Endodermal cell (in vitro differentiated cells): ENCODE data around the gene ZBTB25. TPM values are rescaled to one million over a fixed set of nuclear protein-coding genes. Genes with fewer than 3 reads are reported as not detected.

Source experiments
- DNase-seq: peaks from one replicate; pipeline ENCODE4 v3.0.0-alpha.2; 2017
- H3K27ac ChIP-seq: 2 replicates; pipeline ENCODE4 v1.5.1; 2013; ENCODE audit warnings: mild to moderate bottlenecking, low read depth, low read length, moderate library complexity
- H3K27me3 ChIP-seq: 2 replicates; pipeline ENCODE4 v1.6.1; 2013; ENCODE audit warnings: mild to moderate bottlenecking, low read length, moderate library complexity; ENCODE audit not compliant: insufficient read depth, control insufficient read depth, poor library complexity, severe bottlenecking
- H3K36me3 ChIP-seq: 2 replicates; pipeline ENCODE4 v1.7.0; 2013; ENCODE audit warnings: mild to moderate bottlenecking, low read length, moderate library complexity; ENCODE audit not compliant: control insufficient read depth, insufficient read depth
- H3K4me1 ChIP-seq: one replicate; pipeline ENCODE4 v1.7.0; 2013; ENCODE audit warnings: low read length; ENCODE audit not compliant: control insufficient read depth, insufficient read depth
- H3K4me3 ChIP-seq: 2 replicates; pipeline ENCODE4 v1.5.1; 2013; ENCODE audit warnings: mild to moderate bottlenecking, low read length, moderate library complexity
- H3K9ac ChIP-seq: 2 replicates; pipeline ENCODE4 v1.6.1; 2013; ENCODE audit warnings: mild to moderate bottlenecking, low read length, moderate library complexity; ENCODE audit not compliant: poor library complexity, severe bottlenecking; ENCODE audit errors: extremely low read depth
- H3K9me3 ChIP-seq: 2 replicates; pipeline ENCODE4 v1.6.1; 2013; ENCODE audit warnings: mild to moderate bottlenecking, low read length, moderate library complexity; ENCODE audit not compliant: control insufficient read depth
- H3K27ac Mint-ChIP-seq: 2 replicates; pipeline ENCODE4 v1.8.0; 2020; ENCODE audit warnings: mixed read lengths
- H3K27me3 Mint-ChIP-seq: 2 replicates; pipeline ENCODE4 v1.8.0; 2021; ENCODE audit warnings: mild to moderate bottlenecking, mixed read lengths; ENCODE audit not compliant: insufficient read depth
- H3K36me3 Mint-ChIP-seq: 2 replicates; pipeline ENCODE4 v1.8.0; 2020; ENCODE audit warnings: low read depth, mixed read lengths
- H3K4me1 Mint-ChIP-seq: 2 replicates; pipeline ENCODE4 v1.8.0; 2020; ENCODE audit warnings: mixed read lengths
- H3K4me3 Mint-ChIP-seq: 2 replicates; pipeline ENCODE4 v1.8.0; 2020; ENCODE audit warnings: mild to moderate bottlenecking, moderate library complexity, mixed read lengths
- H3K9me3 Mint-ChIP-seq: 2 replicates; pipeline ENCODE4 v1.8.0; 2020; ENCODE audit warnings: mild to moderate bottlenecking, mixed read lengths
- CTCF ChIP-seq: fragments of 200-600 bp; sonication (generic); conservative IDR thresholded peaks from 2 replicates; pipeline ENCODE4 v1.5.0; 2021; ENCODE audit warnings: antibody characterized with exemption, mild to moderate bottlenecking
- WGBS, 2 experiments: methylation state at CpG; one replicate each; pipeline versions ENCODE4 v1.1.5 to v1.1.7; 2013; ENCODE audit warnings: missing lambda C conversion rate in 2 of 2, mixed read lengths in 1 of 2; ENCODE audit not compliant: insufficient coverage in 1 of 2, insufficient read length in 1 of 2; 5-methylcytosine and 5-hydroxymethylcytosine counted together
- total RNA-seq, 2 donors: library from RNA; stranded (reverse); fragmentation: NEBNext Ultra II Directional in 1 of 2; extraction: Animal tissue kit (Norgen Biotek cat#: 25700) in 1 of 2; gene quantifications; 2 replicates in 1 of 2; 3 replicates in 1 of 2; pipeline ENCODE4 v1.2.1, GENCODE V29; 2021

ZBTB25 gene
- total RNA-seq, 2 donors from 2014 or later, result 14.0 to 17.0 TPM

DNA sequence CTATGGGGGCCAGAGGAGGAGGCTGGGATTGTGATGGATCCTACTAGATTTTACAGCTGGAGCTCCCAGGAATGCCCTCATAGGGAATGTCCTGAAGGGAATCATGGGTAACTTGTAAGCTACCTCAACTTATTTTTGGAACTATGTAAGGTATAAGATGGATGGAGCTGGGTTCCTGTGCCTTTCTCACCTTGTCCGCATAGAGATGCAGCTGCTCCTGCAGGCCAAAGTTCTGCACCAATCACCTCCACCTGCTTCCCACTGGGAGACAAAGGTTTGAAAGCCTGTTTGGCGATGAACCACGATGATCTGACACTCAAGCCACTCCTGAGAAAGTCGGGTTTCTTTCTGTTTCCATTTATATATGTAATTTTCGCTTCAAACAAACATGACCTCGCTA lies 39.0 kb downstream of the ZBTB25 start:
- no peaks in the 10 kb centered on the region for H3K9me3 Mint-ChIP-seq
- H3K4me3 Mint-ChIP-seq, result peak overlapping the region; percentile 76
- H3K27me3 ChIP-seq, result peaks cover 16% of the 10 kb centered on the region
- H3K27ac ChIP-seq, result no peak overlapping the region
- peaks cover 10% of the 10 kb centered on the region for H3K27me3 Mint-ChIP-seq
- peaks cover 9% of the 10 kb centered on the region for H3K36me3 Mint-ChIP-seq
- peak overlapping the region; percentile 45 for H3K9ac ChIP-seq
- peak overlapping the region; percentile 64 for H3K27ac Mint-ChIP-seq
- no peak for TF ChIP-seq CTCF
- peak overlapping the region; percentile 82 for H3K4me3 ChIP-seq
- WGBS, 2 experiments, result 27% methylated on average over 6 of the region's 6 CpGs; no CpG with 5 or more reads in 1 of the 2 experiments
- H3K4me1 ChIP-seq, result no peaks in the 10 kb centered on the region
- H3K36me3 ChIP-seq, result peaks cover 5% of the 10 kb centered on the region
- peak; percentile 71 for DNase-seq
- no peaks in the 10 kb centered on the region for H3K9me3 ChIP-seq
- peaks cover 7% of the 10 kb centered on the region for H3K4me1 Mint-ChIP-seq

GRCh38 chr14:64463873-64464272 lies 39.8 kb downstream of the ZBTB25 start:
- H3K27me3 ChIP-seq, result peaks cover 8% of the 10 kb centered on the region
- no peaks in the 10 kb centered on the region for H3K9me3 ChIP-seq
- Mint-ChIP-seq H3K27ac (no peak overlapping the region), H3K4me3 (no peak overlapping the region), H3K36me3 (peaks cover 17% of the 10 kb centered on the region), H3K9me3 (no peaks in the 10 kb centered on the region), H3K27me3 (peaks cover 10% of the 10 kb centered on the region), H3K4me1 (peaks cover 7% of the 10 kb centered on the region)
- no peak overlapping the region for H3K4me3 ChIP-seq
- 83 to 97% methylated on average over 6 of the region's 6 CpGs for WGBS, 2 experiments
- no peak overlapping the region for H3K27ac ChIP-seq
- DNase-seq, result no peak
- TF ChIP-seq CTCF, result no peak
- peaks cover 12% of the 10 kb centered on the region for H3K36me3 ChIP-seq
- no peaks in the 10 kb centered on the region for H3K4me1 ChIP-seq
- H3K9ac ChIP-seq, result no peak overlapping the region

GRCh38 chr14:64463195-64463594 lies 40.4 kb downstream of the ZBTB25 start:
- H3K27ac ChIP-seq, result no peak overlapping the region
- H3K4me1 ChIP-seq, result no peaks in the 10 kb centered on the region
- WGBS, 2 experiments, result 93% methylated on average over 2 of the region's 2 CpGs; no CpG with 5 or more reads in 1 of the 2 experiments
- Mint-ChIP-seq H3K4me1 (peaks cover 7% of the 10 kb centered on the region), H3K9me3 (no peaks in the 10 kb centered on the region), H3K27ac (no peak overlapping the region), H3K4me3 (no peak overlapping the region), H3K27me3 (peaks cover 10% of the 10 kb centered on the region), H3K36me3 (peaks cover 18% of the 10 kb centered on the region)
- H3K9ac ChIP-seq, result no peak overlapping the region
- H3K36me3 ChIP-seq, result peaks cover 16% of the 10 kb centered on the region
- no peak for DNase-seq
- H3K9me3 ChIP-seq, result no peaks in the 10 kb centered on the region
- TF ChIP-seq CTCF, result no peak
- H3K27me3 ChIP-seq, result peaks cover 1% of the 10 kb centered on the region
- no peak overlapping the region for H3K4me3 ChIP-seq
